OCI-LY3 (cell line): ENCODE measurements around the gene FLII.

Experiments used
- H2AFZ ChIP-seq: fragments of 200-600, 300-600 bp; shearing (Covaris generic); 2 replicates; pipeline ENCODE4 v1.6.0; 2014; ENCODE audit warnings: antibody characterized with exemption, low read depth, low read length
- H3K27ac ChIP-seq: fragments of 200-600, 300-600 bp; sonication (generic); 2 replicates; pipeline ENCODE4 v1.5.1; 2014; ENCODE audit warnings: mild to moderate bottlenecking, low read length, moderate library complexity, mixed read lengths
- H3K27me3 ChIP-seq: fragments of 200-600, 300-600 bp; sonication (generic); 2 replicates; pipeline ENCODE4 v1.6.1; 2014; ENCODE audit warnings: low read depth, low read length, mixed read lengths
- H3K36me3 ChIP-seq: fragments of 200-600, 300-600 bp; sonication (generic); replicated peaks from 2 replicates; pipeline ENCODE3; 2014; ENCODE audit warnings: low read depth, low read length, mixed read lengths
- H3K4me1 ChIP-seq: fragments of 300-600, 200-600 bp; sonication (generic); 2 replicates; pipeline ENCODE4 v1.6.1; 2014; ENCODE audit warnings: low read length, mixed read lengths
- H3K4me2 ChIP-seq: fragments of 200-600, 300-600 bp; sonication (generic); 2 replicates; pipeline ENCODE4 v1.6.1; 2014; ENCODE audit warnings: low read length, mixed read lengths
- H3K4me3 ChIP-seq: fragments of 300-600, 200-600 bp; sonication (generic); 2 replicates; pipeline ENCODE4 v1.5.1; 2014; ENCODE audit warnings: antibody characterized with exemption, mild to moderate bottlenecking, low read length, moderate library complexity
- H3K79me2 ChIP-seq: fragments of 300-600, 200-600 bp; shearing (Covaris generic); 2 replicates; pipeline ENCODE4 v1.6.1; 2014; ENCODE audit warnings: mild to moderate bottlenecking, low read length, mixed read lengths
- H3K9ac ChIP-seq: fragments of 300-600, 200-600 bp; shearing (Covaris generic); 2 replicates; pipeline ENCODE4 v1.6.0; 2014; ENCODE audit warnings: mild to moderate bottlenecking, low read length, moderate library complexity
- H3K9me3 ChIP-seq: fragments of 200-600, 300-600 bp; shearing (Covaris generic); 2 replicates; pipeline ENCODE4 v1.6.1; 2014; ENCODE audit warnings: low read length, mixed read lengths; ENCODE audit not compliant: insufficient read depth
- H4K20me1 ChIP-seq: fragments of 200-600, 300-600 bp; sonication (generic); 2 replicates; pipeline ENCODE4 v1.6.1; 2016; ENCODE audit warnings: low read length, mixed read lengths; ENCODE audit not compliant: insufficient read depth
- CTCF ChIP-seq: fragments of 200-600, 300-600 bp; sonication (generic); IDR thresholded peaks from 2 replicates; pipeline ENCODE4 v1.5.1; 2014; ENCODE audit warnings: antibody characterized with exemption, low read length, low read depth
- EZH2phosphoT487 ChIP-seq: fragments of 200-600 bp; shearing (Covaris generic); IDR thresholded peaks from 2 replicates; pipeline ENCODE4 v1.6.1; 2018; ENCODE audit warnings: antibody characterized with exemption, mixed run types, low read depth

FLII gene

GRCh38 chr17:18256351-18256750 lies 2.2 kb downstream of the FLII start:
- Histone ChIP-seq H3K79me2 (peaks cover 12% of the 10 kb centered on the region; the same call in 1 of the 2 replicates), H3K9me3 (no peaks in the 10 kb centered on the region), H3K27me3 (no peaks in the 10 kb centered on the region), H3K27ac (no peak overlapping the region), H2AFZ (no peak overlapping the region), H3K4me2 (no peak overlapping the region), H3K9ac (no peak overlapping the region), H4K20me1 (no peaks in the 10 kb centered on the region), H3K4me1 (peaks cover 10% of the 10 kb centered on the region), H3K36me3 (no peaks in the 10 kb centered on the region), H3K4me3 (no peak overlapping the region)
- TF ChIP-seq CTCF (no peak), EZH2phosphoT487 (no peak)

- peaks cover 12% of the 10 kb centered on the region; the same call in 1 of the 2 replicates for H3K79me2 ChIP-seq
- TF ChIP-seq CTCF (no peak), EZH2phosphoT487 (no peak)
- H3K27me3 ChIP-seq: no peaks in the 10 kb centered on the region
- no peaks in the 10 kb centered on the region for H3K36me3 ChIP-seq
- H3K4me3 ChIP-seq: no peak overlapping the region
- no peaks in the 10 kb centered on the region for H3K9me3 ChIP-seq
- peaks cover 10% of the 10 kb centered on the region for H3K4me1 ChIP-seq
- H3K27ac ChIP-seq: no peak overlapping the region
- H3K4me2 ChIP-seq: no peak overlapping the region
- H4K20me1 ChIP-seq: no peaks in the 10 kb centered on the region
- no peak overlapping the region for H2AFZ ChIP-seq
- H3K9ac ChIP-seq: no peak overlapping the region
Observed at GRCh38 chr17:18254888-18255649, 3.5 kb downstream of the FLII start.

GRCh38 chr17:18253947-18254821 lies 4.4 kb downstream of the FLII start:
- no peak for TF ChIP-seq CTCF
- TF ChIP-seq EZH2phosphoT487: no peak
- Histone ChIP-seq H3K4me1 (peaks cover 5% of the 10 kb centered on the region; the same call in 1 of the 2 replicates), H3K79me2 (peaks cover 12% of the 10 kb centered on the region; the same call in 1 of the 2 replicates), H4K20me1 (no peaks in the 10 kb centered on the region), H3K4me3 (no peak overlapping the region), H3K27me3 (no peaks in the 10 kb centered on the region), H3K4me2 (no peak overlapping the region), H3K9me3 (no peaks in the 10 kb centered on the region), H2AFZ (no peak overlapping the region), H3K27ac (no peak overlapping the region), H3K36me3 (no peaks in the 10 kb centered on the region), H3K9ac (no peak overlapping the region)

- H3K4me3 ChIP-seq: no peak overlapping the region
- no peak overlapping the region for H3K27ac ChIP-seq
- H3K36me3 ChIP-seq: no peaks in the 10 kb centered on the region
- no peaks in the 10 kb centered on the region for H3K27me3 ChIP-seq
- no peak for TF ChIP-seq EZH2phosphoT487
- no peak for TF ChIP-seq CTCF
- H2AFZ ChIP-seq: no peak overlapping the region
- peaks cover 12% of the 10 kb centered on the region; the same call in 1 of the 2 replicates for H3K79me2 ChIP-seq
- no peaks in the 10 kb centered on the region for H4K20me1 ChIP-seq
- H3K9me3 ChIP-seq: no peaks in the 10 kb centered on the region
- peaks cover 5% of the 10 kb centered on the region; the same call in 1 of the 2 replicates for H3K4me1 ChIP-seq
- H3K4me2 ChIP-seq: no peak overlapping the region
- no peak overlapping the region for H3K9ac ChIP-seq
Observed at GRCh38 chr17:18253187-18253884, 5.2 kb downstream of the FLII start.
